ENCODE data around the gene GGCX.

GRCh38 chr2:85594715-85595300, 33.5 kb upstream of the GGCX start:
- no peak for TF ChIP-seq SUZ12 (IDR thresholded peaks at IDR 0.05)
- no peak for TF ChIP-seq FOXM1 (IDR thresholded peaks at IDR 0.05; ENCODE audit: borderline replicate concordance)
- TF ChIP-seq ELF4 (IDR thresholded peaks at IDR 0.05) = no peak
- no peak for TF ChIP-seq FOXA1 (IDR thresholded peaks at IDR 0.05)
- no peak for TF ChIP-seq SP1 (IDR thresholded peaks at IDR 0.05)
- TF ChIP-seq ARNT (IDR thresholded peaks at IDR 0.05) = no peak

Data from HEK293T (cell line).